ENCODE data around the gene HOXA5.
A peak's percentile ranks its signal among the peaks of the same experiment; 100 is the strongest.

The HOXA5 gene

GRCh38 chr7:27137640-27138315, 5.7 kb downstream of the HOXA5 start:
- no peak overlapping the region for H3K4me3 ChIP-seq (ENCODE audit: control insufficient read depth, low read depth, low read length)
- TF ChIP-seq CTCF (IDR thresholded peaks at IDR 0.05; ENCODE audit: control insufficient read depth, insufficient read depth, low read depth, low read length, missing control alignments): no peak
- DNase-seq (ENCODE audit: low read depth): no peak

- no peak for TF ChIP-seq CTCF (IDR thresholded peaks at IDR 0.05; ENCODE audit: control insufficient read depth, insufficient read depth, low read depth, low read length, missing control alignments)
- peak; percentile 87 for DNase-seq (ENCODE audit: low read depth)
- no peak overlapping the region for H3K4me3 ChIP-seq (ENCODE audit: control insufficient read depth, low read depth, low read length)
These were observed 9.1 kb downstream of the HOXA5 start for GRCh38 chr7:27134392-27134791.

GRCh38 chr7:27133409-27134231, 9.9 kb downstream of the HOXA5 start:
- H3K4me3 ChIP-seq (ENCODE audit: control insufficient read depth, low read depth, low read length): no peak overlapping the region
- TF ChIP-seq CTCF (IDR thresholded peaks at IDR 0.05; ENCODE audit: control insufficient read depth, insufficient read depth, low read depth, low read length, missing control alignments): no peak
- no peak for DNase-seq (ENCODE audit: low read depth)

GRCh38 chr7:27132978-27133377, 10.5 kb downstream of the HOXA5 start:
- DNase-seq (ENCODE audit: low read depth): no peak
- no peak for TF ChIP-seq CTCF (IDR thresholded peaks at IDR 0.05; ENCODE audit: control insufficient read depth, insufficient read depth, low read depth, low read length, missing control alignments)
- no peak overlapping the region for H3K4me3 ChIP-seq (ENCODE audit: control insufficient read depth, low read depth, low read length)

GRCh38 chr7:27132214-27132613, 11.3 kb downstream of the HOXA5 start:
- no peak for TF ChIP-seq CTCF (IDR thresholded peaks at IDR 0.05; ENCODE audit: control insufficient read depth, insufficient read depth, low read depth, low read length, missing control alignments)
- H3K4me3 ChIP-seq (ENCODE audit: control insufficient read depth, low read depth, low read length): no peak overlapping the region

GRCh38 chr7:27131390-27131819, 12.1 kb downstream of the HOXA5 start:
- H3K4me3 ChIP-seq (ENCODE audit: control insufficient read depth, low read depth, low read length): peak overlapping the region; percentile 75
- no peak for TF ChIP-seq CTCF (IDR thresholded peaks at IDR 0.05; ENCODE audit: control insufficient read depth, insufficient read depth, low read depth, low read length, missing control alignments)
- DNase-seq (ENCODE audit: low read depth): no peak

More at GRCh38 chr7:27132214-27132613, 11.3 kb downstream of the HOXA5 start:
- DNase-seq (ENCODE audit: low read depth): no peak

All from AG09309 (cell line).